ENCODE measurements around the gene KLHL2. TPM values are rescaled to one million over a fixed set of nuclear protein-coding genes. Genes with fewer than 3 reads are reported as not detected.
"Not testable (repeated sequence)": the region's sequence is repeated elsewhere in the genome, so short reads cannot be mapped to it uniquely, and the experiment has no call there.

The KLHL2 gene
- total RNA-seq, 1 donor from 2014 or later = 16.0 TPM

DNA sequence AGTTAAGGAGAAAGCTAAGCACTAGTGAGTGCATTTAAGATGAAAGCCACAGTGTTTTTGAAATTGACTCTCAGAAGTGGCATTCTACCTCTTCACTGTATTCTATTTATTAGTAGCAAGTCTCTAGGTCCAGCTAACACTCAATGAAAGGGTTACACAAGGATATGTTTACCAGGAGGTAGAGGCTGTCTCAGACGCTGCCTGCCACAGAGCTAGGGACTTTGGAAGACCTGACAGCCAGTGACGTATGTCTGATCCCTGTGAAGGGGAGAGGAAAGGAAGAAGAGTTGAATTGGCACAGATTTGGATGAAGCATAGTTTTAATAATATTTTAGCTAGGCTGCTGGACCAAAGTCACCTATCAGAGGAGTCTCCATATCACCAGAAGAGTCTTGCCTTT is 36.5 kb upstream of the KLHL2 start:
- H3K36me3 Mint-ChIP-seq (ENCODE audit: low read depth) = peaks cover 4% of the 10 kb centered on the region
- no peak for DNase-seq (ENCODE audit: low spot score)
- no peaks in the 10 kb centered on the region for H3K27me3 Mint-ChIP-seq (ENCODE audit: low read depth)
- H3K4me1 Mint-ChIP-seq (ENCODE audit: low read depth) = no peaks in the 10 kb centered on the region
- H3K9me3 Mint-ChIP-seq (ENCODE audit: low read depth) = peaks cover 16% of the 10 kb centered on the region
- no peak overlapping the region for H3K4me3 Mint-ChIP-seq (ENCODE audit: unreplicated experiment)
- TF ChIP-seq, protein P1, sequence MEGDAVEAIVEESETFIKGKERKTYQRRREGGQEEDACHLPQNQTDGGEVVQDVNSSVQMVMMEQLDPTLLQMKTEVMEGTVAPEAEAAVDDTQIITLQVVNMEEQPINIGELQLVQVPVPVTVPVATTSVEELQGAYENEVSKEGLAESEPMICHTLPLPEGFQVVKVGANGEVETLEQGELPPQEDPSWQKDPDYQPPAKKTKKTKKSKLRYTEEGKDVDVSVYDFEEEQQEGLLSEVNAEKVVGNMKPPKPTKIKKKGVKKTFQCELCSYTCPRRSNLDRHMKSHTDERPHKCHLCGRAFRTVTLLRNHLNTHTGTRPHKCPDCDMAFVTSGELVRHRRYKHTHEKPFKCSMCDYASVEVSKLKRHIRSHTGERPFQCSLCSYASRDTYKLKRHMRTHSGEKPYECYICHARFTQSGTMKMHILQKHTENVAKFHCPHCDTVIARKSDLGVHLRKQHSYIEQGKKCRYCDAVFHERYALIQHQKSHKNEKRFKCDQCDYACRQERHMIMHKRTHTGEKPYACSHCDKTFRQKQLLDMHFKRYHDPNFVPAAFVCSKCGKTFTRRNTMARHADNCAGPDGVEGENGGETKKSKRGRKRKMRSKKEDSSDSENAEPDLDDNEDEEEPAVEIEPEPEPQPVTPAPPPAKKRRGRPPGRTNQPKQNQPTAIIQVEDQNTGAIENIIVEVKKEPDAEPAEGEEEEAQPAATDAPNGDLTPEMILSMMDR (IDR thresholded peaks at IDR 0.05) = no peak
- H3K27ac Mint-ChIP-seq (ENCODE audit: unreplicated experiment) = no peak overlapping the region

DNA sequence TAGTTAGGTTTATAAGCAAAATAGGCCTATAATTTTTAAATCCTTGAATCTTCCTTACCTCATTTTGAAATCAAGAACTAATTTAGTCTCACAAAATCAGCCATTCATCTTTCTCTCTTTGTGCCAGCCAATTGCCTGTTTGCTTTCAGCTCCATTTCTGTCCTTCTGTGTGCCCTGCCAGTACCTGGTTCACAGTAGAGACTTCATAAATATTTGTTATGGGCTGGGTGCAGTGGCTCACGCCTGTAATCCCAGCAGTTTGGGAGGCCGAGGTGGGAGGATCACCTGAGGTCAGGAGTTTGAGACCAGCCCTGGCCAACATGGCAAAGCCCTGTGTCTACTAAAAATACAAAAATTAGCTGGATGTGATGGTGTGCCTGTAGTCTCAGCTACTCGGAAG is 31.9 kb upstream of the KLHL2 start:
- not testable (repeated sequence) for H3K9me3 Mint-ChIP-seq (ENCODE audit: low read depth); H3K4me1 Mint-ChIP-seq (ENCODE audit: low read depth); H3K4me3 Mint-ChIP-seq (ENCODE audit: unreplicated experiment); H3K36me3 Mint-ChIP-seq (ENCODE audit: low read depth); H3K27me3 Mint-ChIP-seq (ENCODE audit: low read depth); DNase-seq (ENCODE audit: low spot score); H3K27ac Mint-ChIP-seq (ENCODE audit: unreplicated experiment)

DNA sequence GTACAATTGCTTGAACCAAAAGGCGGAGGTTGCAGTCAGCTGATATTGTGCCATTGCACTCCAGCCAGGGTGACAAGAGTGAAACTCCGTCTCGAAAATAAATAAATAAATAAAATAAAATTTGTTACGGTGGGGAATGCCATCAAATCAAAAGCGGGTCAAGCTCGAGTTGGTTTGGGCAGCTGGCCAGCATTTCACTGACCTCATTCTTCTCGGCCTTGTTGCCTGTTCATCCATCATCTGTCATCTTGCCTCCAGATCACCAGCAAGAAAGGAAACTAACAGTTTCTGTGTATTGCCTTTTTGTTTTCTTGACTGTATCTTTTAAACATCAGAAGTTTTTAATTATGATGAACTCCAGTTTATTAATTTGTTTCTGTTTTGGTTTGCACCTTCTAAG is 31.5 kb upstream of the KLHL2 start:
- DNase-seq (ENCODE audit: low spot score) = no peak
- Mint-ChIP-seq H3K27ac (ENCODE audit: unreplicated experiment) (no peak overlapping the region), H3K27me3 (ENCODE audit: low read depth) (no peaks in the 10 kb centered on the region), H3K4me3 (ENCODE audit: unreplicated experiment) (no peak overlapping the region), H3K9me3 (ENCODE audit: low read depth) (peaks cover 8% of the 10 kb centered on the region), H3K4me1 (ENCODE audit: low read depth) (no peaks in the 10 kb centered on the region), H3K36me3 (ENCODE audit: low read depth) (peaks cover 2% of the 10 kb centered on the region)
- TF ChIP-seq, protein P1 (IDR thresholded peaks at IDR 0.05) = no peak

DNA sequence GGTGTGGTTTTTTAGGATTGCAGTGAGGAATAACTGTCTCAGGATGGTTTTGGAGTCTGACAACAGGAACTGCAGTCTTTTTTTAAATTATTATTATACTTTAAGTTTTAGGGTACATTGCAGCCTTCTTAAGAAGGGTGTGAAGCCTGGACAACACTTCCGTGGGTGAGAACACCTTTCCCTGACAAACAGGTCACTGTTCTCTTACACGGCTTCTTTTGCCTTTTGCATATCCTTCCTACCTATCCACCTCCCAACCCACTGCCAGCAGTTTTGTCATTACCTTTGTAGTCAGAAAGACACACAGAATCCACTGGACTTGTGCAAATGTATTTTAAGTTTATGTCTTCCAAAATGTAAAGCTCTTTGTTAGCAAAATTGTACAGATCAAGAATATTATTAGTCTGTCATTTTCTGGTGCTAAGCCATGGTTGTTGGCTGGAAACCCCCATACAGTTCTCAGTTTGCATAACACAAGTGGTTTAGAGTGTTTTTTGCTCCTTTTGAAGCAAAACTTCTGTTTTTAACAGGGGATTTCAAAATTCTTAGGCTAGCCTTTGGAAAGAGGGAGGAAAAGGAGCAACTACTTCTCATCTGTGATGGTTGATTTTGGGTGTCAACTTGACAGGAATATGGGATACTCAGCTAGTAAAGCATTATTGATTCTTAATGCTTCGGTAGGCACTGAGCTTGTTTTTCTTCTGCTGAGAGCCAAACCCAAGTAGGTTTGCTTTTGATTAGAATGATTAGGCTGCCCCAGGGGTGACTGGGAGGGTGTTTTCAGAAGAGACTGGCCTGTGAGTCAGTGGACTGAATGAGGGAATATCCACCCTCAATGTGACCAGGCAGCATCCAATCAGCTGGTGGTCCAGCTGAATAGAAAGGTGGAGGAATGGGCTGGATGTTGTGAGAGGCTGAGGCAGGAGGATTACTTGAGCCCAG is 29.4 kb upstream of the KLHL2 start:
- peaks cover 8% of the 10 kb centered on the region for H3K9me3 Mint-ChIP-seq (ENCODE audit: low read depth)
- no peak overlapping the region for H3K27ac Mint-ChIP-seq (ENCODE audit: unreplicated experiment)
- DNase-seq (ENCODE audit: low spot score) = no peak
- no peaks in the 10 kb centered on the region for H3K27me3 Mint-ChIP-seq (ENCODE audit: low read depth)
- no peaks in the 10 kb centered on the region for H3K4me1 Mint-ChIP-seq (ENCODE audit: low read depth)
- H3K4me3 Mint-ChIP-seq (ENCODE audit: unreplicated experiment) = no peak overlapping the region
- peaks cover 2% of the 10 kb centered on the region for H3K36me3 Mint-ChIP-seq (ENCODE audit: low read depth)
- TF ChIP-seq, protein P1 (IDR thresholded peaks at IDR 0.05) = no peak

DNA sequence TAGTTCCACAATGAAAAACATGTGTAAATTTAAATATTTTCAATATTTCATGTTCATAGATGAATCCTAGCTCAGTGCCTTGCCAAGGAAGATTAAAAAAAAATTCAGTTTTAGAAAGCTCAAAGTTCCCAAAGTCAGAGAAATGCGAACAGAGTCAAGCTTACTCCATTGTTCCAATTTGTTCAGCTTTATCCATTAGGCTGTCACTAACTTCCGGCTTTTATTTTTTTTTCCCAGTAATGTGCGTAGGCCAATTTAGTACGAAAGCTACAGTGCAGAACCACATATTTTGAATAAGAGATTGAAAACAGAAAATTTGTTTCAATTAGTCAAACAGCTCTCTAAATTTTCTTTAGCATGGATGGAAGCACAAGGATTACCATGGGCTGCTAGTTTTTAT is 23.1 kb upstream of the KLHL2 start:
- H3K27ac Mint-ChIP-seq (ENCODE audit: unreplicated experiment) = no peak overlapping the region
- no peaks in the 10 kb centered on the region for H3K9me3 Mint-ChIP-seq (ENCODE audit: low read depth)
- no peak overlapping the region for H3K4me3 Mint-ChIP-seq (ENCODE audit: unreplicated experiment)
- H3K27me3 Mint-ChIP-seq (ENCODE audit: low read depth) = no peaks in the 10 kb centered on the region
- no peaks in the 10 kb centered on the region for H3K36me3 Mint-ChIP-seq (ENCODE audit: low read depth)
- no peaks in the 10 kb centered on the region for H3K4me1 Mint-ChIP-seq (ENCODE audit: low read depth)
- TF ChIP-seq, protein P1 (IDR thresholded peaks at IDR 0.05) = no peak
- no peak for DNase-seq (ENCODE audit: low spot score)

DNA sequence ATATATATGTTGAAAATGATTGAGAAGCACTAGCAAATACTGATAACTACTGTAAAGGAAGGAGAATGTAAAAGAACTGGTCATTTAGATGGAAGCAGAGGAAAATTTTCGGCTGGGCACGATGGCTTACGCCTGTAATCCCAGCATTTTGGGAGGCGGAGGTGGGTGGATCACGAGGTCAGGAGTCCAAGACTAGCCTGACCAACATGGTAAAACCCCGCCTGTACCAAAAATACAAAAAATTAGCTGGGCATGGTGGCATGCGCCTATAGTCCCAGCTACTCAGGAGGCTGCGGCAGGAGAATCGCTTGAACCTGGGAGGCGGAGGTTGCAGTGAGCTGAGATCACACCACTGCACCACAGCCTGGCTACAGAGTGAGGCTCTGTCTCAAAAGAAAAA is 22.4 kb upstream of the KLHL2 start:
- not testable (repeated sequence) for H3K4me3 Mint-ChIP-seq (ENCODE audit: unreplicated experiment); H3K27ac Mint-ChIP-seq (ENCODE audit: unreplicated experiment); H3K4me1 Mint-ChIP-seq (ENCODE audit: low read depth); DNase-seq (ENCODE audit: low spot score); H3K36me3 Mint-ChIP-seq (ENCODE audit: low read depth); H3K9me3 Mint-ChIP-seq (ENCODE audit: low read depth); H3K27me3 Mint-ChIP-seq (ENCODE audit: low read depth)

Measured in chondrocyte (in vitro differentiated cells).